ENCODE measurements around the gene MCTP2.

The MCTP2 gene

DNA sequence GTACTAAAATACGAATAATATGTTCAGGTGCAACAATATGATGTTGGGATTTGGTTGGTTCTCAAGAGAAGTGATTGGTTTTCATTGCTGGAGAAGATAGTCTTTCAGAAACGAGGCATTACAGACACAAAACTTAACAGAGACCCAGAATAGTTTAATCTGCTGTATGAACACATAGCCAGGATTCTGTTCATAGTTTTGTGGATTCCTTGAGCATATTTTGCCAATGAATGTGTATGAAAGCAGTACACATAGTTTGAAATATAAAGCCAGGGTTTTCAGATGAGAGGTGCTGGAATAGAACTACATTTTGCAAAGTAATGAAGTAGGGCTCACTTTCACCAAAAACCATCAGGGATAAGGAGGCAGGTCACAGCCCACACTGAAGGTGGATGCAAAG lies 5.7 kb upstream of the MCTP2 start:
- no peak for DNase-seq
- TF ChIP-seq GATA1 (IDR thresholded peaks at IDR 0.05; ENCODE audit: low read depth, low read length) = no peak
- no peak for TF ChIP-seq POLR2A (IDR thresholded peaks at IDR 0.05; ENCODE audit: low read length)

- DNase-seq = peak; percentile 60 to 88
- peak; percentile 42 for TF ChIP-seq POLR2A (IDR thresholded peaks at IDR 0.05; ENCODE audit: low read length)
- no peak for TF ChIP-seq GATA1 (IDR thresholded peaks at IDR 0.05; ENCODE audit: low read depth, low read length)
Measured at GRCh38 chr15:94228611-94229010, 2.8 kb upstream of the MCTP2 start.

GRCh38 chr15:94229591-94230369 lies 1.6 kb upstream of the MCTP2 start:
- peak; percentile 33 to 47 for DNase-seq
- TF ChIP-seq GATA1 (IDR thresholded peaks at IDR 0.05; ENCODE audit: low read depth, low read length) (no peak), POLR2A (IDR thresholded peaks at IDR 0.05; ENCODE audit: low read length) (no peak)

GRCh38 chr15:94230431-94230882 lies 904 bp upstream of the MCTP2 start:
- TF ChIP-seq POLR2A (IDR thresholded peaks at IDR 0.05; ENCODE audit: low read length) (no peak), GATA1 (IDR thresholded peaks at IDR 0.05; ENCODE audit: low read depth, low read length) (no peak)
- no peak for DNase-seq

DNA sequence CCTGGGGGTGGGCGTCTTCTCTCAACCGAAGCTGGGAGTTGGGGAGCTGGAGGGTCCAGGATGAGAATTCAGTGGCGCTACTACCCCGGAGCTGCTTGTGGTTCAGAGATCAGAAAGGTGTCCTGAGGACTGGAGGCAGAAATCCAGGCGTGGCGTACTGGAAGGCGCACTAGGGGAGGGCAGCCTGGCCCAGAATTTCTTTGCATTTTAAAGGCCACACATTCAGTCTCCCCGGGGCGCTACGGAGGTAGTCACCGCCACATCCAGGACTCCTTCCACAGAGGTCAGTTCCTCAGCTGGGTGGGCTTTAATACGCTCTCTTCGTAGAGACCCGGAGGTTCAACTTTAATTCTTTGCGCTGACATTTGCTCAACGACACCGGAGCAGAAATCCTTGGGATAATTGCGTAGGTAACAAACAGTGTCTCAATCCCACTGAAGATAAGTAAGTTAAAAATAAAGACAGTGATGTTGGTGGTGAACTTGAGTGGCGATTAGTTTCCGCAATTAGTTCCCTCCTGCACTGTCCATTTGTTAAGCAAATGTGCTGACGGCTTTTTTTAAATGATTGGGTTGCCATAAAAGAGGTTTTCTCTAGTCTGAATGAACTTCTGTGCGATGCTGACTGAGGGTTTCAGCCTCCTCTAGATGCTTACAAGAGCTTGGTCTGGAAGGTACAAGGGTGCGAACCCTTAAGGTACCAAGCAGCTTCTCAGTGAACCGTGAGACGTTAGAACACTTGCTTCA lies 535 bp downstream of the MCTP2 start:
- TF ChIP-seq POLR2A (IDR thresholded peaks at IDR 0.05; ENCODE audit: low read length) (no peak), GATA1 (IDR thresholded peaks at IDR 0.05; ENCODE audit: low read depth, low read length) (no peak)
- DNase-seq = peak; percentile 66 to 69

- DNase-seq = no peak
- TF ChIP-seq GATA1 (IDR thresholded peaks at IDR 0.05; ENCODE audit: low read depth, low read length) = no peak
- no peak for TF ChIP-seq POLR2A (IDR thresholded peaks at IDR 0.05; ENCODE audit: low read length)
Measured at GRCh38 chr15:94233441-94233840, 2.1 kb downstream of the MCTP2 start.

GRCh38 chr15:94234300-94234699 lies 2.9 kb downstream of the MCTP2 start:
- DNase-seq = peak in 1 of 2 experiments; percentile 24
- TF ChIP-seq GATA1 (IDR thresholded peaks at IDR 0.05; ENCODE audit: low read depth, low read length) (no peak), POLR2A (IDR thresholded peaks at IDR 0.05; ENCODE audit: low read length) (no peak)

- TF ChIP-seq GATA1 (IDR thresholded peaks at IDR 0.05; ENCODE audit: low read depth, low read length) = no peak
- TF ChIP-seq POLR2A (IDR thresholded peaks at IDR 0.05; ENCODE audit: low read length) = no peak
- DNase-seq = no peak
Measured at GRCh38 chr15:94235041-94235440, 3.7 kb downstream of the MCTP2 start.

DNA sequence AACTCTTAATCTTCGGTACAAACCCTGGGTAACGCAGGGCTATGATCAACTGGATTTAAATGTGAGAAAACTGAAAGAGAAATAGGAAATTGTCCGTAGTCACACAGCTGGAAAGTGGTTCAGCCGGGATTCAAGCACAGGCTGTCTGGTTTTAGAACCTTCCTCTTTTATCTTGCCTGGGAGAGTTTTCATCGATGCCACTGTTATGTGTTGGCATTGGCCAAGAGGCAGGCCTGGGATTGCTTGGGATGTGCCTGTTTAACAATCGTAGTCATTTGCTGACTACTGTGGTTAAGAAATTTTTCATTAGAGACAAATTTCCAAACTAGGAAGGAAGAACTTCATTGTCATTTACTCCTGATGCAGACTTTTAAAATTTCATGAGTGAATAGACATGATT lies 4.3 kb downstream of the MCTP2 start:
- TF ChIP-seq POLR2A (IDR thresholded peaks at IDR 0.05; ENCODE audit: low read length) (no peak), GATA1 (IDR thresholded peaks at IDR 0.05; ENCODE audit: low read depth, low read length) (no peak)
- DNase-seq = no peak

GRCh38 chr15:94236608-94237007 lies 5.2 kb downstream of the MCTP2 start:
- DNase-seq = peak in 1 of 2 experiments; percentile 21
- no peak for TF ChIP-seq POLR2A (IDR thresholded peaks at IDR 0.05; ENCODE audit: low read length)
- no peak for TF ChIP-seq GATA1 (IDR thresholded peaks at IDR 0.05; ENCODE audit: low read depth, low read length)

GRCh38 chr15:94237903-94238302 lies 6.5 kb downstream of the MCTP2 start:
- TF ChIP-seq POLR2A (IDR thresholded peaks at IDR 0.05; ENCODE audit: low read length) = no peak
- TF ChIP-seq GATA1 (IDR thresholded peaks at IDR 0.05; ENCODE audit: low read depth, low read length) = no peak
- DNase-seq = no peak

DNA sequence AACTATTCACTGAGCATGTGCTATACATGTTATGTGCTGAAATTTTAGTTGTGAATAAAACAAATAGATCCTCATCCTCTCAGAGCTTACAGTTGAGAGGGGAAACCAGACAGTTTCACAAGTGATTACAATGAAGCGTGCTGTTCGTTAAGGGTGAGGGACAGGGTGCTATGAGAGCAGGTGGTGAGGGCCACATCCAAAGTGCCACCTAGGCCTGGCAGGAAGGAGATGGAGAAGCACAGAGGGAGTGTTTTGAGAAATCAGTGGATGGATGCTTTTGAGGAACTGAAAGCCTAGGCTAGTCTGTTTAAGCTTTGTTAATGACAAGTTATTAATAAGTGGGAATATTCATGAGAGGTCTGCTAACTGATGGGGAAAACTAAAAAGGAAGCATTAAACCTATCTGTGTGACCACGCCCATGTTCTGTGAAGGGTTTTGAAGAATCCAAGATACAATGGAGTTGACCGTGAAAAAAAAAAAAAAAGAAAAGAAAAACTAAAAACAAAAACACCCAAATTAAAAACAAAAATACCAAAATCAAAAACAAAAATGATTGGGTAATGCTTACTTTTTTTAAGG lies 7.3 kb downstream of the MCTP2 start:
- TF ChIP-seq GATA1 (IDR thresholded peaks at IDR 0.05; ENCODE audit: low read depth, low read length) (no peak), POLR2A (IDR thresholded peaks at IDR 0.05; ENCODE audit: low read length) (no peak)
- DNase-seq = no peak

GRCh38 chr15:94239474-94239873 lies 8.1 kb downstream of the MCTP2 start:
- no peak for TF ChIP-seq GATA1 (IDR thresholded peaks at IDR 0.05; ENCODE audit: low read depth, low read length)
- TF ChIP-seq POLR2A (IDR thresholded peaks at IDR 0.05; ENCODE audit: low read length) = no peak
- peak in 1 of 2 experiments; percentile 17 for DNase-seq

GRCh38 chr15:94240480-94240879 lies 9.1 kb downstream of the MCTP2 start:
- no peak for DNase-seq
- TF ChIP-seq POLR2A (IDR thresholded peaks at IDR 0.05; ENCODE audit: low read length) (no peak), GATA1 (IDR thresholded peaks at IDR 0.05; ENCODE audit: low read depth, low read length) (no peak)
